ENCODE results near the gene GNB4. TPM values are rescaled to one million over a fixed set of nuclear protein-coding genes. Genes with fewer than 3 reads are reported as not detected.

Gene GNB4
- total RNA-seq, 1 experiment from 2014 or later = 6.3 TPM

- Histone ChIP-seq H3K79me2 (ENCODE audit: low read length) (no peaks in the 10 kb centered on the region), H3K4me3 (ENCODE audit: low read length) (no peak overlapping the region), H2AFZ (ENCODE audit: low read length) (no peak overlapping the region), H3K27ac (ENCODE audit: low read length) (no peak overlapping the region), H3K27me3 (ENCODE audit: low read length) (no peaks in the 10 kb centered on the region), H3K9me2 (replicated peaks; ENCODE audit: low read length) (no peaks in the 10 kb centered on the region), H4K20me1 (ENCODE audit: low read length) (no peaks in the 10 kb centered on the region), H3K9me3 (ENCODE audit: low read length) (no peaks in the 10 kb centered on the region), H3K4me1 (ENCODE audit: insufficient read depth, low read length) (no peaks in the 10 kb centered on the region), H3K4me2 (ENCODE audit: low read length) (no peak overlapping the region), H3K36me3 (ENCODE audit: low read depth, low read length) (no peaks in the 10 kb centered on the region), H3K9ac (ENCODE audit: low read length) (no peak overlapping the region), H3F3A (ENCODE audit: low read length, unreplicated experiment) (no peaks in the 10 kb centered on the region)
- ChIA-PET CTCF (no interaction called here), POLR2A (ENCODE audit: unreplicated experiment) (no interaction called here)
- BruUV-seq (replicated peaks) = no TSS peak
- ATAC-seq = no peak
- no peak for TF ChIP-seq EZH2phosphoT487 (IDR thresholded peaks at IDR 0.05; ENCODE audit: borderline replicate concordance, low read length)
- TF ChIP-seq CTCF (conservative IDR thresholded peaks at IDR 0.05; ENCODE audit: low read depth, low read length) = no peak
- no peak for TF ChIP-seq EZH2 (IDR thresholded peaks at IDR 0.05; ENCODE audit: low read length, unreplicated experiment)
- DNase-seq = no peak
- intact Hi-C loops (cut with micrococcal nuclease) = no loop called here
Measured at GRCh38 chr3:179416681-179417080, 34.6 kb downstream of the GNB4 start.

GRCh38 chr3:179415377-179415776, 35.9 kb downstream of the GNB4 start:
- Histone ChIP-seq H3K36me3 (ENCODE audit: low read depth, low read length) (no peaks in the 10 kb centered on the region), H3K9me3 (ENCODE audit: low read length) (no peaks in the 10 kb centered on the region), H3K27me3 (ENCODE audit: low read length) (no peaks in the 10 kb centered on the region), H3K79me2 (ENCODE audit: low read length) (no peaks in the 10 kb centered on the region), H3K4me3 (ENCODE audit: low read length) (no peak overlapping the region), H3F3A (ENCODE audit: low read length, unreplicated experiment) (no peaks in the 10 kb centered on the region), H3K9me2 (replicated peaks; ENCODE audit: low read length) (no peaks in the 10 kb centered on the region), H2AFZ (ENCODE audit: low read length) (no peak overlapping the region), H3K4me2 (ENCODE audit: low read length) (no peak overlapping the region), H3K9ac (ENCODE audit: low read length) (no peak overlapping the region), H3K4me1 (ENCODE audit: insufficient read depth, low read length) (no peaks in the 10 kb centered on the region), H3K27ac (ENCODE audit: low read length) (no peak overlapping the region), H4K20me1 (ENCODE audit: low read length) (no peaks in the 10 kb centered on the region)
- POLR2A ChIA-PET (ENCODE audit: unreplicated experiment) = no interaction called here
- no TSS peak for BruUV-seq (replicated peaks)
- CTCF ChIA-PET = no interaction called here
- DNase-seq = no peak
- ATAC-seq = no peak
- intact Hi-C loops (cut with micrococcal nuclease) = no loop called here
- TF ChIP-seq CTCF (conservative IDR thresholded peaks at IDR 0.05; ENCODE audit: low read depth, low read length) = no peak
- TF ChIP-seq EZH2phosphoT487 (IDR thresholded peaks at IDR 0.05; ENCODE audit: borderline replicate concordance, low read length) = no peak
- no peak for TF ChIP-seq EZH2 (IDR thresholded peaks at IDR 0.05; ENCODE audit: low read length, unreplicated experiment)

- ChIA-PET POLR2A (ENCODE audit: unreplicated experiment) (no interaction called here), CTCF (no interaction called here)
- TF ChIP-seq EZH2phosphoT487 (IDR thresholded peaks at IDR 0.05; ENCODE audit: borderline replicate concordance, low read length) = no peak
- TF ChIP-seq EZH2 (IDR thresholded peaks at IDR 0.05; ENCODE audit: low read length, unreplicated experiment) = no peak
- TF ChIP-seq CTCF (conservative IDR thresholded peaks at IDR 0.05; ENCODE audit: low read depth, low read length) = no peak
- Histone ChIP-seq H2AFZ (ENCODE audit: low read length) (no peak overlapping the region), H3K27me3 (ENCODE audit: low read length) (no peaks in the 10 kb centered on the region), H3F3A (ENCODE audit: low read length, unreplicated experiment) (no peaks in the 10 kb centered on the region), H3K79me2 (ENCODE audit: low read length) (no peaks in the 10 kb centered on the region), H3K9me2 (replicated peaks; ENCODE audit: low read length) (no peaks in the 10 kb centered on the region), H3K9me3 (ENCODE audit: low read length) (no peaks in the 10 kb centered on the region), H3K36me3 (ENCODE audit: low read depth, low read length) (no peaks in the 10 kb centered on the region), H3K27ac (ENCODE audit: low read length) (no peak overlapping the region), H3K4me3 (ENCODE audit: low read length) (no peak overlapping the region), H3K4me2 (ENCODE audit: low read length) (no peak overlapping the region), H3K9ac (ENCODE audit: low read length) (no peak overlapping the region), H4K20me1 (ENCODE audit: low read length) (no peaks in the 10 kb centered on the region), H3K4me1 (ENCODE audit: insufficient read depth, low read length) (no peaks in the 10 kb centered on the region)
- no TSS peak for BruUV-seq (replicated peaks)
- no peak for DNase-seq
- no peak for ATAC-seq
- intact Hi-C loops (cut with micrococcal nuclease) = no loop called here
Measured at GRCh38 chr3:179414804-179415203, 36.5 kb downstream of the GNB4 start.
